Measurements from ENCODE around the gene SERGEF. TPM values are rescaled to one million over a fixed set of nuclear protein-coding genes. Genes with fewer than 3 reads are reported as not detected.
"Not testable (repeated sequence)": the region's sequence is repeated elsewhere in the genome, so short reads cannot be mapped to it uniquely, and the experiment has no call there.

SERGEF gene
- total RNA-seq, 1 experiment from 2014 or later = 26.1 TPM

- no peak for DNase-seq (ENCODE audit: low spot score)
Observed at GRCh38 chr11:17907046-17907445, 105.8 kb downstream of the SERGEF start.

GRCh38 chr11:17906436-17906835 is 106.4 kb downstream of the SERGEF start:
- peak; percentile 10 for DNase-seq (ENCODE audit: low spot score)

GRCh38 chr11:17905477-17905876 is 107.4 kb downstream of the SERGEF start:
- DNase-seq (ENCODE audit: low spot score) = no peak

DNA sequence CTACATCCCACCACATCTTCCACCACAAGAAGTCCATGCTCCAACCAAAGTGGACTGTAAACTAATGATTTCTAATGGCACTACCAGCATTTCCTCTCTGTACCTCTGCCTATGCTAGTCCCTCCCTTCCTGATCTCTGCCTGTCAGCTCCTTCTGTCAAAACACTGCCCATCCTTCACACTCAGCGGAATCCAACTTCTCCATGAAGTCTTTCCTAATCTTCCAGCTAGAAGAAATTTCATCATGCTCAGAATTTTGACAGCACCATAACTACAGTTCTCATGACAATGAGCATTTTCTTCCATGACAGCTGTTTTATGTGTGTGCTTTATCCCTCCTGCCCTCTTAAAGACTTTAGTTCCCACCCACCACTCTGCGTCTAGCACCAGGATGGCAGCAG is 111.4 kb downstream of the SERGEF start:
- no peak for DNase-seq (ENCODE audit: low spot score)

GRCh38 chr11:17898782-17899181 is 114.1 kb downstream of the SERGEF start:
- peak; percentile 41 for DNase-seq (ENCODE audit: low spot score)

DNA sequence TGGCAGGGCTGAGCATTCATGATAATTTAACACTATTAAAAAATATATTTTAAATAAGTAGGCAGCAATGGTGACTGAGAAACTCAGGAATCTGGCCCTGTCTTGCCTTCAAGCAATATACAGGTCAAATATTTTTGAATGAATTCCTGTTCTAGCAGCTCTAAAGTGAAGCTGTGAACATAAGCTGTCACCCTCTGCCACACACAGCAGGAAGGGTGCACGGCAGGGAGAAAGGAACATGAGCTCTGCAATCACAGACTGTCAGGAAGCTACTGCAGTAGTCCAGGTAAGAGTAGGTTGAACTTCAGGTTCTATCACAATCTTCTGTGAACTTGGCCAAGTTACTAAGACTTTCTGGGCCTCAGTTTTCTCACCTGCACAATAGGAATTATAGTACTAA is 114.8 kb downstream of the SERGEF start:
- no peak for DNase-seq (ENCODE audit: low spot score)

DNA sequence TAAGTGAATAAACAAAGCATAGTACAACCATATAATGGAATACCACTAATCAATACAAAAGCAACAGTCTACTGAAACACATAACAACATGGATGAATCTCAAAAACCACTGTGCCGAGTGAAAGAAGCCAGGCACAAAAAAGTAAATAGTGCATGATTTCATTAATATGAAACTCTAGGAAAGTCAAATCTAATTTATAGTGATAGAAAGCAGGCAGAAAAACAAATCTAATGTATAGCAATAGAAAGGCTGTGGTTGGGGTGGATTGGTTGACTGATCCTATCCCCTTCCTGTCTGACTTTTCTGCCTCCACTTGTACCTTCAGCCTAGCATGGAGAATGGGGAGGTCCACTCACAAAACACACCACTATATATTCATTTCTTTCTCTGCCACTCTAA is 115.4 kb downstream of the SERGEF start:
- no peak for DNase-seq (ENCODE audit: low spot score)

DNA sequence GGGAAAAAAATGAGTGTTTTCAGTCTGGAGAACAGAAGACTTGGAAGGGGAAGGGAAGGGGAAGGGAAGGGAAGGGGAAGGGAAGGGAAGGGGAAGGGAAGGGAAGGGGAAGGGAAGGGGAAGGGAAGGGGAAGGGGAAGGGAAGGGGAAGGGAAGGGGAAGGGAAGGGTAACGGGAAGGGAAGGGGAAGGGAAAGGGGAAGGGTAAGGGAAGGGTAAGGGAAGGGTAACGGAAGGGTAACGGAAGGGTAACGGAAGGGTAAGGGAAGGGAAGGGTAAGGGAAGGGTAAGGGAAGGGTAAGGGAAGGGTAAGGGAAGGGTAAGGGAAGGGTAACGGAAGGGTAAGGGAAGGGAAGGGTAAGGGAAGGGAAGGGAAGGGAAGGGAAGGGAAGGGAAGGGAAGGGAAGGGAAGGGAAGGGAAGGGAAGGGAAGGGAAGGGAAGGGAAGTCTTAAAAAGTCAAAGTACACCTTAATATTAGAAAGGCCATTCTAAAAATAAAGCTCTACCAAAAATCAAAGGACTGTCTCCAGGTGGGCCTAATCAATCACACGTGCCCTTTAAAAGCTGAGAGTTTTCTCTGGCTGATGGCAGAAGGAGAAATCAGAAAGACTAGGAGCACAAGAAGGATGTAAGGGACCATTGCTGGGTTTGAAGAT is 116.2 kb downstream of the SERGEF start:
- DNase-seq (ENCODE audit: low spot score) = not testable (repeated sequence)

DNA sequence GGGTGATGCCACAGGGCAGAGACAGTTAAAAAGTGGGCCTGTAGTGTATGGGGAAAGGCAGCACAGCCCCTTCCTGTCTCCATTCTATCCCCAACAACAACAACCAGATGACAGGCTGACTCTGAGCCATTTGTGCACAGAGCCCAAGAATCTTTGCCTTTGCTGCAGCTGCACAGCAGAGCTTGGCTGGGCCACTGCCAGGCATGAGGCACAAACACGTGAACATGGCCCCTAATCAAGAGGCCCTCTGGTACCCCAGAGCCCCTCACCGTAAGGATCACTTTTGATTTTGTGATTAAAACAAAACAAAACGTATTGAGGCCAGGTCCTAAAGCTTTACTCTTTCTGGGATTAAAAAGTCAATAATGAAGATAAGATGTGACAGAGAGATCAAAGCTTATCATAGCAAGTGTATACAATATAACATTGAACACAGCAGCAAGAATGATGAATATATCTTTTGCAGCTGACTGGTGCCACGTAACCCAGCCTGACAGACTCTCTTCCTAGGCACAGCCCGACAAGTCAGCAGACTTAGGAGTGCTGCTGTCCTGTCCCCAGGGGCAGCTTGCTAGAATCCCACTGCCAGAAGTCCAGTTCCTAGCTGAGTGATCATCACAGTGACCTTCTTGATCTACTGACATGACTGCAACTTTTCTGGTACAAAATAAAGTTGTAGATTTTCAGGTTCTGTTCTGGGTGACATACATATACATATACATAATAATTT is 117.8 kb downstream of the SERGEF start:
- no peak for DNase-seq (ENCODE audit: low spot score)

DNA sequence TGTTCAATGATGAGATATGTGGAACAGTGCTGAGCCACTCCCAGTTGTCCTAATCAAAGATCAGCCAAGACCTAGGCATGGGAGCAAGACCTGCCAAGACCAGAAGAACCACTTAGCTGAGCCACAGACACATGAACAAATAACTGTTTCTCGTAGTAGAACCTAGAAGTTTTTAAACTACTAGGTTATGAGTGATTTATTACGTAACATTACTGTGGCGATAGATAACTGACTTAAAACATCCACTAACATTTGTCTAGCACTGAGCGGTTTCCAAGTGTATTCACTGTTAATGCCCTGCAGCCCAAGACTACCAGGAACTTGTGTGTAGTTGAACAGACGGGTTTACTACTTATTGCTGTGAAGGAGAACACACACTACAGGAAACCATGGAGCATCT is 120.4 kb downstream of the SERGEF start:
- DNase-seq (ENCODE audit: low spot score) = no peak

- DNase-seq (ENCODE audit: low spot score) = no peak
Observed at GRCh38 chr11:17890325-17890724, 122.5 kb downstream of the SERGEF start.

GRCh38 chr11:17887779-17888178 is 125.1 kb downstream of the SERGEF start:
- no peak for DNase-seq (ENCODE audit: low spot score)

DNA sequence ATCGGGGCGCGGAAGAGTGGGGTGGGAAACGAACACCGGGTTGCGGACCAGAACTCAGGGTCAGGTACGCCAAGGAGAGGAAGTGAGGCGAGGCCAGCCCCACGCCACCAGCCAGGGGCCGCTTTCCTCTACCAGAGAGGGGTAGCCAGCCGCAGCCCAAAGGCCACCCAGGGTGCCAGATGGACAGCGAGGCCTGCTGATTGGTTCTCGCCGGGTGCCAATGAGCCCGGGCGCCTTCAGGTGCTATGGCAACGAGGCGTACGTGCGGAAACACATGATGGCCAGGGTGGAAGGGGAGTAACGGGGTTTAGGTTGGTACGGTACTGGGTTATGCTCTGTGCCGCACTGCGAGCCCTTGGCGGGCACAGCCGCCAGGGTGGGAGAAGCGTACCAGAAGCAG is 128.9 kb downstream of the SERGEF start:
- no peak for DNase-seq (ENCODE audit: low spot score)

DNA sequence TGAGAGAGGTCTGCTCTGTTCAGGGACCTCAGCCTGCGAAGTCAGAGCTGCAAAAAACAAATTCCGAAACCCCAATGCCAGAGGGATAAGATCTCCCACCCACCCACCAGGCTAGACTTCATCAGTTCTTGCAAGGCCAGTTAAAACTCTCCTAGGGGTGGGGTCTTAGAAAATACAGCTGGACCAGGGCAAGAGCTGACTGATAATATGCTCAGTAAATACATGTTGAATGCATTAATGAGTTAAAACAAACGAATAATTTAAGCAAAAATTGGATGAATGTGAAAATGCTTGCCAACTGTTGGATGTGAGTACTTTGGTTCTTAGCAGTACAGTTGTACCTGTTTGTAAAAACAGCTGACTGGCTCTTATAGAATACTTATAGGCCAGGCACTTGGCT is 129.8 kb downstream of the SERGEF start:
- DNase-seq (ENCODE audit: low spot score) = no peak

DNA sequence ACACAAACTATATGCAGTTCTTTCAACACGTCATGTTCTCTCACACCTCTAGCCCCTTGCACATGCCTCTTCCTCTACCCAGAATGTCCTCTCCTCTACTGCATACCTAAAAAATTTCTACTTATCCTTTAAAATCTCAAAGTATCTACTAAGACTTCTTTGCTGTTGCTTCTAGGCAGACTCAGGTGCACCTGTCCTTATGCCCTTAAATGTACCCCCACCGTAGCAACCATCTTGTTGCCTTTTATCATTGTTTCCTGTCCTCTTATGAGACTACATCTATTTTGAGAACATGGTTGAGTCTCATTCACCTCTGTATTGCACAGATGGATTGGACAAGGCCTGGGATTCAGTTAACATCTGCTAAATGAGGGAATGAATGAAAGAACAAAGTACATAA is 134.1 kb downstream of the SERGEF start:
- DNase-seq (ENCODE audit: low spot score) = no peak

GRCh38 chr11:17877886-17878285 is 135.0 kb downstream of the SERGEF start:
- DNase-seq (ENCODE audit: low spot score) = no peak

- no peak for DNase-seq (ENCODE audit: low spot score)
Observed at GRCh38 chr11:17876827-17877226, 136.0 kb downstream of the SERGEF start.

DNA sequence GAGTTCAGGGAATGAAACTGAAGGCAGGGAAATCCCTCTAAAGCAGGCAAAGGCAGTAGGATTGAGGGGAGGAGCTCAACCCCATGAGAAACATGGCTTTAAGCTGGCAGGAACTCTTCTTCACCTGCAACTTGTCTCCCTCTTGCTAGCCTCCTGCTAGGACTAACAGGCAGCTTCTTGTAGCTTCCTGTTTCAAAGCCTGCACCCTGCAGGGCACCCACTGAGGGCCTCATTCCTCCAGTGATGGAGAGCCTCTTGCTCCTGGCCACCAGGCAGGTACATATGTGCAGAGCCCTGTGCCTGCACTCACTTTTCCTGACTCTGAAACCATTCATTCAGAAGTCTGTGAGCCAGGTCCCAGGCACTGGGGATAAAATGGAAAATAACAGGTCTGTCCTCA is 137.0 kb downstream of the SERGEF start:
- no peak for DNase-seq (ENCODE audit: low spot score)

DNA sequence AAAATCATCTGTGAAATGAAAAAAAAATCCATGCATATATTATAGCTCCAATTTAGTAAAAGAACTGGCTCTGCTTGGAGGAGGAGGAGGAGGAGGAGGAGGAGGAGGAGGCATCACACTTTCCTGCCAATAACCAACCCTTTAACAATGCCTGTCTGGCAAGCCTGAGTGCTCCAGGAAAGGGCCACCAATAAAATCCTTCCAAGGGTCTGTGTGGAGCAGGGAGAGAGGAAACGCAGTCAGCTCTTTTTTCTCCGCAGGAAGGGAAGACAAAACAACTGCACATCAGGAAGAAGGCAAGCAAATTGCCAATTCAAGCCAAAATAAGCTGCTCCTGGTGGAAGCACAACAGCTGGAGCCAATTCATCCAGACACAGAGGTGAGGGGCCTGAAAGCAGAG is 139.3 kb downstream of the SERGEF start:
- no peak for DNase-seq (ENCODE audit: low spot score)

GRCh38 chr11:17868398-17868797 is 144.4 kb downstream of the SERGEF start:
- DNase-seq (ENCODE audit: low spot score) = not testable (repeated sequence)

DNA sequence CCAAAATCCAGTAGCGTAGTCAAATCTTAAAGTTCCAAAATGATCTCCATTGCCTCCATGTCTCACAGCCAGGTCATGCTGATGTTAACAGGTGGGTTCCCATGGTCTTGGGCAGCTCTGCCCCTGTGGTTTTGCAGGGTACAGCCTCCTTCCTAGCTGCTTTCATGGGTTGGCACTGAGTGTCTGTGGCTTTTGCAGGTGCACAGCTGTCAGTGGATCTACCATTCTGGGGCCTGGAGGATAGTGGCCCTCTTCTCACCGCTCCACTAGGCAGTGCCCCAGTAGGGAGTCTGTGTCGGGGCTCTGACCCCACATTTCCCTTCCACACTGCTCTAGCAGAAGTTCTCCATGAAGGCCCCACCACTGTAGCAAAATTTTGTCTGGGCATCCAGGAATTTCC is 145.5 kb downstream of the SERGEF start:
- no peak for DNase-seq (ENCODE audit: low spot score)

DNA sequence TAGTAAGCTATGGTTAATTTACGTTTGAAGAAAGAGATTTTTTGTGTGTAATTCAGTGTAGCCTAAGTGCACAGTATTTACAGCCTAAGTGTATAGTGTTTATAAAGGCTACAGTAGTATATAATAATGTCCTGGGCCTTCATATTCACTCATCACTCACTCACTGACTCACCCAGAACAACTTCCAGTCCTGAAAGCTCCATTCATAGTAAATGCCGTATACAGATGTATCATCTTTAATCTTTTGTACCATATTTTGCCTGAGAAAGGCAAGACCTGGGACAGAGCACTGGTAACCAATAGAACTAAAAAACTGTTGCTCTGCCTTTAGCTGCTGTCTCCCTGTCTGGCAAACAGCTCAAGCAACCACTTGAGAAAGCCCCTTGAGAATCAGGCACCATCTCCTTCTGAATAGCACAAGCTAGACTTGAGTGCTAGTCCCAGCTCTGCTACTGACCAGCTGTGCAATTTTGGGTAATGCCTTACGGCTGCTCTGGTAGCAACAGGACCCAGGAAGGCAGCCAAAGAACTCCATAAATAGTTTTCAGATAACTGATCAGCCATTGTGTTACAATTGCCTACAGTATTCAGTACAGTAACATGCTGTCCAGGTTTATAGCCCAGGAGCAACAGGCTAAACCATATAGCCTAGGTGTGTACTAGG is 146.9 kb downstream of the SERGEF start:
- no peak for DNase-seq (ENCODE audit: low spot score)

GRCh38 chr11:17864478-17864941 is 148.3 kb downstream of the SERGEF start:
- no peak for DNase-seq (ENCODE audit: low spot score)

All from A172 (cell line).